Measurements from ENCODE around the gene MRNIP. TPM values are rescaled to one million over a fixed set of nuclear protein-coding genes. Genes with fewer than 3 reads are reported as not detected.

Gene MRNIP
- total RNA-seq, 1 experiment from 2014 or later, result 39.9 TPM

DNA sequence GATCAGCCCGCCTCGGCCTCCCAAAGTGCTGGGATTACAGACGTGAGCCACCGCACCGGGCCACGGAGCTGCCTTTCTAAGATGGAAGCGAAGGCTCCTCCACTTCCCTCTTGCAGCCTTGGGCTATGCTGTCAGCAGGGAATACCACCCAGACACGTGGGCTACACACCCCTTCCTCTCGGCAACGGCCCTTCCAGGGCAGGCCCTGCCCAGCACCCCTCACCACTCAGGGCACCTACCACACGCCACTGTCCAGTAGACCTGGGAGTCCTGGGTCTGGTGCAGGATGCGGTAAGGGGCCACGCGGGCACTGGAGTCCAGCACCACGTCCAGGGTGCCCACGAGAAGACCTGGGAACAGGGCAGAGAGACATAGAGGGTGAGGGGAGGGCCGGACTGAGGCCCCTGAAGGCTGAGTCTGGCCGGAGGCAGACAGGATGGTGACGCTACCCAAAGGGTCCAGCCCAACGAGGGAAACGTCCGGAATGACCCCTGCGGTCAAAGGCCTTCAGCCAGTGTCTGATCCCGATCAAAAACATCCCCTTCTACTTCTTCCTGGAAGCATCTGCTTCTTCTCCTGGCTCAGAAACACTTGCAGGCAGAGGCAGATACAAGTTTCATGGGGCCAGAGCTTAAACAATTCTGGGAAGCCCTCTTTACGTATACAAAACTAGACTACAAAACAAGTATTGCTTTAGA is 46.0 kb upstream of the MRNIP start:
- CTCF ChIA-PET, result no interaction called here
- H4K20me1 ChIP-seq (ENCODE audit: insufficient read depth), result peaks cover 6% of the 10 kb centered on the region; the same call in 1 of the 2 replicates
- POLR2A ChIA-PET (ENCODE audit: unreplicated experiment), result interaction anchor here (0.6 kb wide), 1 partner anchor 316 kb away, joined by 3 read pairs; no protein-coding TSS in a partner anchor

DNA sequence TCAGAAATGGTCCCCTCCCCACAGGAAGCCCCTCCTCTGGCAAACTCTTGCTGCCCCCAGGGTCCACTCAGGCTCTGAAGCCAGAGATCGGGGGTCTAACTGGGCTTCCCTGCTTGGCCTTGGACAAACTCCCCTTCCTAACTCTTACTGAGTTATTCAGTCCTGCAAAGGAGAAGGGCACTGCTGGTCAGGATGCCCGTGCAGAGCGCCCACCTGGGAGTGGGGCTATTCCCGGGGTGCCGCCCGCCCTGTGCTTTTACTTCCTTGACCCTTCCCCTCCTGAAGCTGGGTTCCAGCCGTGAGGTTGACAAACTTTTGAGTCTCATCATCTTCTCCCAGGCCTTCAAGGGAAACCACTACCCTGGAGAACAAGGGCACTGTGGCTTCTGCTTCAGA is 44.1 kb upstream of the MRNIP start:
- H2AFZ ChIP-seq, result no peak overlapping the region
- no peak for DNase-seq
- ChIA-PET POLR2A (ENCODE audit: unreplicated experiment) (no interaction called here), CTCF (no interaction called here)
- no peaks in the 10 kb centered on the region for H3K9me2 ChIP-seq (ENCODE audit: insufficient read depth)
- BruUV-seq (replicated peaks), result no TSS peak
- no peaks in the 10 kb centered on the region for H3K9me3 ChIP-seq (ENCODE audit: insufficient read depth, low read depth)
- peaks cover 13% of the 10 kb centered on the region for H3F3A ChIP-seq (ENCODE audit: insufficient read depth, low read depth)
- H3K4me1 ChIP-seq (replicated peaks; ENCODE audit: insufficient read depth), result peaks cover 10% of the 10 kb centered on the region
- H3K36me3 ChIP-seq (ENCODE audit: low read depth), result peaks cover 8% of the 10 kb centered on the region
- TF ChIP-seq EZH2 (IDR thresholded peaks at IDR 0.05; ENCODE audit: low read depth), result no peak
- TF ChIP-seq, protein P1, sequence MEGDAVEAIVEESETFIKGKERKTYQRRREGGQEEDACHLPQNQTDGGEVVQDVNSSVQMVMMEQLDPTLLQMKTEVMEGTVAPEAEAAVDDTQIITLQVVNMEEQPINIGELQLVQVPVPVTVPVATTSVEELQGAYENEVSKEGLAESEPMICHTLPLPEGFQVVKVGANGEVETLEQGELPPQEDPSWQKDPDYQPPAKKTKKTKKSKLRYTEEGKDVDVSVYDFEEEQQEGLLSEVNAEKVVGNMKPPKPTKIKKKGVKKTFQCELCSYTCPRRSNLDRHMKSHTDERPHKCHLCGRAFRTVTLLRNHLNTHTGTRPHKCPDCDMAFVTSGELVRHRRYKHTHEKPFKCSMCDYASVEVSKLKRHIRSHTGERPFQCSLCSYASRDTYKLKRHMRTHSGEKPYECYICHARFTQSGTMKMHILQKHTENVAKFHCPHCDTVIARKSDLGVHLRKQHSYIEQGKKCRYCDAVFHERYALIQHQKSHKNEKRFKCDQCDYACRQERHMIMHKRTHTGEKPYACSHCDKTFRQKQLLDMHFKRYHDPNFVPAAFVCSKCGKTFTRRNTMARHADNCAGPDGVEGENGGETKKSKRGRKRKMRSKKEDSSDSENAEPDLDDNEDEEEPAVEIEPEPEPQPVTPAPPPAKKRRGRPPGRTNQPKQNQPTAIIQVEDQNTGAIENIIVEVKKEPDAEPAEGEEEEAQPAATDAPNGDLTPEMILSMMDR (conservative IDR thresholded peaks at IDR 0.05), result no peak
- H3K27me3 ChIP-seq (ENCODE audit: insufficient read depth, low read depth), result no peaks in the 10 kb centered on the region
- no peak overlapping the region for H3K4me2 ChIP-seq
- H3K27ac ChIP-seq, result no peak overlapping the region
- peaks cover 24% of the 10 kb centered on the region for H3K79me2 ChIP-seq (ENCODE audit: low read depth)
- peaks cover 6% of the 10 kb centered on the region; the same call in 1 of the 2 replicates for H4K20me1 ChIP-seq (ENCODE audit: insufficient read depth)
- intact Hi-C loops (cut with micrococcal nuclease; ENCODE audit: unreplicated experiment), result loop anchor here (10.0 kb wide), 2 partner anchors 98 to 168 kb away; partner anchors contain the start of genes MAML1 and MGAT4B
- no peak overlapping the region for H3K4me3 ChIP-seq

More for the DNA sequence above, 46.0 kb upstream of the MRNIP start:
- no peak for TF ChIP-seq EZH2 (IDR thresholded peaks at IDR 0.05; ENCODE audit: low read depth)
- TF ChIP-seq, protein P1 (conservative IDR thresholded peaks at IDR 0.05), result no peak
- Histone ChIP-seq H3K4me2 (no peak overlapping the region), H3K27ac (no peak overlapping the region), H3K4me1 (replicated peaks; ENCODE audit: insufficient read depth) (peaks cover 10% of the 10 kb centered on the region), H3K9me2 (ENCODE audit: insufficient read depth) (no peaks in the 10 kb centered on the region), H3K36me3 (ENCODE audit: low read depth) (peaks cover 4% of the 10 kb centered on the region; the same call in 1 of the 2 replicates), H3K79me2 (ENCODE audit: low read depth) (peaks cover 24% of the 10 kb centered on the region), H2AFZ (no peak overlapping the region), H3K4me3 (no peak overlapping the region), H3F3A (ENCODE audit: insufficient read depth, low read depth) (peaks cover 13% of the 10 kb centered on the region), H3K9me3 (ENCODE audit: insufficient read depth, low read depth) (no peaks in the 10 kb centered on the region), H3K27me3 (ENCODE audit: insufficient read depth, low read depth) (no peaks in the 10 kb centered on the region)
- BruUV-seq (replicated peaks), result no TSS peak
- intact Hi-C loops (cut with micrococcal nuclease; ENCODE audit: unreplicated experiment), result loop anchor here (5.0 to 10.0 kb wide), 4 partner anchors 100 to 188 kb away; partner anchors contain the start of genes MAML1 and MGAT4B
- DNase-seq, result no peak

DNA sequence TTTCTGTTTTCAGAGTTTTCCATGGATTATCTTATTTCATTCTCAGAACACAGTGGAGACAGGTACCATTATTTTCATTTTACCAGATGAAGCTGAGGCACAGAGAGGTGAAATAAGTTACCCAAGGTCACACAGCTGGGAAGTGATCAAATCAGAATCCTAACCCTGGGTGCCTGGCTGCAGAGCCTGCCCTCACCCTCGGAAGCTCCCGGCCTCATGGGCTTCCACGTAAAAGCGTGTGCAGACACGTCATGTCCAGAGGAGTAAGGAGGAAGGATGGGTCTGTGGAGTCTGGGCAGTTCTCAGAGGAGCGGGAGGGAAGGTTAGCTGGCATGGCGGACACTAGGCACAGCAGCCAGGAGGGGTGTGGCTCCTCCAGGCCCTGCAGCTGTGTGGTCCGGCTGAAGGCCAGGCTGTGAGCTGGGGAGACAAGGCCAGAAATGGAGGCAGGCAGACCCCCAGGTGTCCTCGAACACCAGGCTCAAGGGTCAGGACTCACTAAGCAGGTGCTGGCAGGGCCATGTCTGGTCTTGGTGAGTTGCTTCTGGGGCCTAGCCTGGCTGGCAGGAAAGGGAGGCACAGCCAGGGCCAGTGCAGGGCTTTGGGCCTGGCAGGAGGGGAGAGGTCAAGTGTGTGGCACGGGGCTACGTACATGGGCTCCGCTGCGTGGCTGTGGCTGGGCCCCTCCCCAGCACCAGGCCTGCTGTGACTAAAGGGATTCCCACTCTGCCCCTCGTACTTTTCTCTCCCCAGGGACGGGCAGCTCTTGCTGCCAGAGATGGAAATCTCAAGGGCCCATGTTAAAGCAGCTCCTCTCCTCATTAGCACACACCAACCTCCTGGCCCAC is 43.5 kb upstream of the MRNIP start:
- H3K79me2 ChIP-seq (ENCODE audit: low read depth), result peaks cover 24% of the 10 kb centered on the region

More for the DNA sequence above, 43.5 kb upstream of the MRNIP start:
- no TSS peak for BruUV-seq (replicated peaks)
- Histone ChIP-seq H3K4me3 (no peak overlapping the region), H3K4me1 (replicated peaks; ENCODE audit: insufficient read depth) (peaks cover 10% of the 10 kb centered on the region), H3K4me2 (no peak overlapping the region), H3K9me3 (ENCODE audit: insufficient read depth, low read depth) (no peaks in the 10 kb centered on the region), H3K27ac (no peak overlapping the region), H3K27me3 (ENCODE audit: insufficient read depth, low read depth) (no peaks in the 10 kb centered on the region), H2AFZ (no peak overlapping the region), H4K20me1 (ENCODE audit: insufficient read depth) (peaks cover 6% of the 10 kb centered on the region; the same call in 1 of the 2 replicates), H3K9me2 (ENCODE audit: insufficient read depth) (no peaks in the 10 kb centered on the region), H3F3A (ENCODE audit: insufficient read depth, low read depth) (peaks cover 12% of the 10 kb centered on the region), H3K36me3 (ENCODE audit: low read depth) (peaks cover 11% of the 10 kb centered on the region)
- ChIA-PET CTCF (no interaction called here), POLR2A (ENCODE audit: unreplicated experiment) (no interaction called here)
- DNase-seq, result no peak
- intact Hi-C loops (cut with micrococcal nuclease; ENCODE audit: unreplicated experiment), result loop anchor here (10.0 kb wide), 2 partner anchors 97 to 167 kb away; partner anchors contain the start of genes MAML1 and MGAT4B
- TF ChIP-seq EZH2 (IDR thresholded peaks at IDR 0.05; ENCODE audit: low read depth), result no peak
- TF ChIP-seq, protein P1 (conservative IDR thresholded peaks at IDR 0.05), result no peak
